ENCODE results near the gene ZNF385B.

Gene ZNF385B

DNA sequence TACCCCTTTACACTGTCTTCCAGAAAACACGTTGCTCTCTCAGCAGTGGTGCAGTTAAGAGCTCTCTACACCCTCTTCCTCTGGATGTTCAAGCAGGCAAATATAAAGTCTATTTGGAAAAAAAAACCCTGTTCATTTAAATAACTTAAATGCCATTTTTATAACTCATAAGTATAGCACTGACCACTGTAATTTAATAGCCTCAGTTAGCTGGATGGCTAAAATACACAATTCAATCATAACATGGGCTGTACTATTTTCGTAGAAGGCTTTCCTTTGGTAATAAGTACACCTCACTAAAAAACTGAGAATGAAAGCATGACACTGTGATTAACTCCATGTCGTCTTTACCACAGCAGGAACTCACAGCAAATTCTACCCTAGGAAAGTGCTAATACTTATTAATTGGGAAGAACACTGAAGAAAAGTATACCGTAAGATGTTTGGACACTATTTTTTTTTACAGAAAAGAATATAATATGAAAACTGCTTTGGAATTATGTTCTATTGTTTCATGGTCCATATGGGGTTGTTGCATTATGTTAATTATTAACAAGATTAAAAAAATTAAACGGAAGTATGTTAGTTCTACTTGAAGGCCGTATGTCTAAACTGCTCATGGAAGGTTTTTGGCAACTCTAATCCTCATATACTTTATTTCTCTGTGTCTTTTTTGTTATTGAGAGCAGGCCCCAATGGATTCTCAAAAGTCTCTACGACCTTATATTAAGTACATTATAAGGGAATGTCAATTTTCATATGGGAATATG is 269.1 kb downstream of the ZNF385B start:
- DNase-seq (ENCODE audit: low read depth), result no peak

DNA sequence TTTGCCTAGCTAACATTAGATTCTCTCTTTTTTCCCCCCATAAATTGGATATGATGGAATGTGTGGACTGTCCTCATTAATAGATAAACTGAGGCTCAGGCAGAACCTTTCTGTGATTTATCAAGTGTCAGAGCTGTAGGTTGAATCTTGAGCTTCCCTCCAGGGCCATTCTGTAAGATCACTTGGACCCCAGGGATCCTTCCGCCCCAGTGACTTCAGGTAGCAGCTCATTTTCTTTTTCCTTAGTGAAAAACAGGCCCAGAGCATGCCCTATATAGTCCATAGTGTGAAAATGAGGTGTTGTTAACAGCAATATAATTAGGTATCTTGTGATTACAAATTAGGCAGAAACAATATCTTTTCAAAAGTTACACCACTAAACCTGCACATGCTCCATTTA is 269.7 kb downstream of the ZNF385B start:
- DNase-seq (ENCODE audit: low read depth), result no peak

DNA sequence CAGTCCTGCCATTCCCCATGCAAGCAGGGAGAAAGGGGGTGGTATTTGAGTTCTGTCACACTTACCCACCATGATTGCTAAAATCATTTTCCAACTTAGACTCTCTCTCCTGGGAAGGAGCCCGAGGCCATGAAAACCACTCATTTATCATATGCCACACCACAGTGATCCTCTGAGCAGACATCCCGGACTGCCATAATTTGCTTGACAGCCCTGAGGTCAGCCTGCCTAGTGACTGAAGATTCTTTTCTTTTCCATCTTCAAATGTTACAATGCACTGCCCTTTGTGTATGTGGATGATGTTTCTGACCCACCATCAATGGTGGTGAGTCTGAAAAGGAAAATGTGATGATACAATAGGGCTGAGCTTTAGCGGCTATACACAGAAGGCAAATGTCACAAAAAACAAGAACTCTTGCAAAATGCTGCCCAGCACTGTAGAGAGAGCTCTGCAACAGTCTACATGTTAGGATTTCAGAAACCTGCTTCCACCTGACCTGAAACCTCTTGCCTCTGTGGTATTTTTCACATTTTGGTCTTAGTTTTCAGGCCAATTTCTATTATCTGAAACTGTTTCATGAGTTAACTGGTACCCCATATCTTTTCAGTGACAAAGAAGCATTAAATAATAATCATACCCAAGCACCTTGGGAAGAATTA is 272.8 kb downstream of the ZNF385B start:
- no peak for DNase-seq (ENCODE audit: low read depth)

DNA sequence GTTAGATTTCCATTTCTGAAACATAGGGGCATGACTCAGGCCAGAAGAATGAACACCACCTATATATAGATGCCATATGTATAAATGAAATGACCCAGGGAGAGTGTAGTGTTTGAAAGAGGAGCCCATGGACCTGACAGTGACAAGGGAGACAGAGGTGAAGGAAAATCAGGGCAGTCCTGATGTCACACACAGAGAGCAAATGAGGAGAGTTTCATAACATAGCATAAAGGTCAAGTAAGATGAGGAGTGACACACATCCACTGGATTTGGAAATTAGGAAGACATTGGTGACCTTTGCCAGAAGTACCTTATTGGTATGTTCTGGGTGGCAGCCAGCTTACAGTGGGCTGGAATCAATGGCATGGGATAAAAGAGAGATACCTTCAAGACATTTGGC is 276.7 kb downstream of the ZNF385B start:
- no peak for DNase-seq (ENCODE audit: low read depth)

DNA sequence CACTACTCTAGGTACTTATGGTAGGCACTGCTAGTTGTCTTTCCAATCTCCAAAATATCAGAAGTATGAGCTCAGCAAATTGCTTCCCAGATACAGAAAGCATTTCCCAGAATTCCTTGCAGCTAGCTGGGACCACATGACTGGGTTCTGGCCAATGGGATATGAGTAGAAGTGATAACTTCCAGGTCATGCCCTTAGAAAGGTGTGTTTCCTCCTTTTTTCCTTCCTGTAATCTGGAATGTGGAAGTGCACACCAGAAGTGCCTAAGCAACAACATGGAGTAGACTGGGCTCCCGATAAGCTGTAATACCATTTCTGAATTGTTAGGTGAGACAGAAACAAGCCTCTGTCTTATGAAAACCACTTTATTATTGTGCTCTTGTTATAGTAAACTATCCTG is 279.8 kb downstream of the ZNF385B start:
- DNase-seq (ENCODE audit: low read depth), result no peak

DNA sequence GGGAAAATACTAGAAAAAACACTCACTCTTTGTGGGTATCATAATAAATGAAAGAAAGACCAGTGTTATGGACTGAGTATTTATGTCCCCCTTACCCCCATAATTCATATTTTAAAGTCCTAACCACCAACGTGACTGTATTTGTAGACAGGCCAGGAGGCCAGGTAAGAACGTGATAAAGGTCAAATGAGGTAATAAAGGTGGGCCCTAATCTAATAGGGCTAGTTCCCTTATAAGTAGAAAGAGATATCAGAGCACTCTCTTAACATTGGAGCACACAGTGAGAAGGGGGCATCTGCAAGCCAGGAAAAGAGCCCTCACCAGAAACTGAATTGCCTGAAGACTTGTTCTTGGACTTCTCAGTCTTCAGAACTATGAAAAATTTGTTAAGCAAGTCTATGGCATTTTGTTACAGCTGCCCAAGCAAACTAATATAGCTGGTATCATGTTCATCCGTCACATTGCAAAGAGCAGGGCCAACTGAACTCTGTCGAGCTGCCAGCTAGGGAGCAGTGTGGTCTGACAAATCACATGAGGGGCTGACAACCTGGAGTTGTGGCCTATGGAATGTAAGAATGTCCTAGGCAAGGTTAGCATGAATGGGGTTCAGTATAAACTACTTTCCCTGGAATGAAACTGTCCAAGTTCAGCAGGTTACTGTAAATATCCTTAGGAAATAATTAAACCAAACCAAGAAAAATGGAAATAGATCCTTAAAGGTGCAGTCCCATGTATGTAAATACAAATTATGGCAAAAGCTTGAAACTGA is 280.9 kb downstream of the ZNF385B start:
- DNase-seq (ENCODE audit: low read depth), result no peak

DNA sequence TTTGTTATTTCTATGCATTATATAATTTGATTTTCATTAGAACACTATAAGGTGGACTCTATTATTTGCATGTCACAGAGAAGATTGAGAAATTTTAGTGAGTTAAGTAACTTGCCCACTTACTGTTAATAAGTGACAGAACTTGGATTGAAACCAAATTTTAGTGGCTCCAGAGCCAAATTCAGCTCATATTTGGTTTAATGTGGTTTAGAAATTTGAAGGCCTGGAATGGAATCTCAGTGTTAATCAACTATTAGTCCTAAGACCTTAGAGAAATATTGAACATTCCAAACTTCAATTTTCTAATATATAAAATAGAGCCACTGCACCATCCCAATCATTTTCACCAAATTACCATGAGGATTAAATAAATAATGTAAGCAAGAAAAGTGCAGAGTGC is 281.6 kb downstream of the ZNF385B start:
- no peak for DNase-seq (ENCODE audit: low read depth)

DNA sequence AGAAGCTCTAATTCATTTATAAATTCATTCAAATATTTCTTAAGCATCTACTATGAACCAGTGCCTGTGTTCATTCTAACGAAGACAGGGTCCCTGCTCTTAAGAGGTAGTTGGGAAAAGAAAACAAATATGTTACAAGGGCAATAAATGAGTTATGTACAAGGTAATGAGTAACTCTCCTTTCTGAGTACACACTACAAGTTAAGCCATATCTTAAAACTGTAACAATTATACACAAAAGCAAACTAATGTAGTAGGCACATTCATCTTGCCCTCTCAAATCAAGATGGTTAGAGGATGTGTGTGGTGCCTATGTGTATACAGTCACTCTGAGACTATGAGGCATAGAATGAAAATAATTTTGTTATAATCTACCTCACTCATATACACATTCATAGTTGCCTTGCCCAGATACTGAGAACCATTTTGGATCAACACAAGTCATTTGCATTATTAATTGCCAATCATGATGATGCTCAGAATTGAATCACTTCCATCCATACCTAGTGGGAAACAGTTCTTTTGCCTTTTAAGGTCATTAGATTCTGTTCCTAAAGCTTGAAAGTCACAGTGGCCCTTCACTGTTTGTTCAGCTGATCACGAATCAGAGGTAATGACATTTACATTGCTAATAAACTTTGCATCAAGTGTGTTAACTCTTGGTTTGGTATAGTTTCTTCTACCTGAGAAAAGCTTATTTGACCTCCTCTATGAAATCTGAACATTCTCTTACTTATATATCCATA is 283.1 kb downstream of the ZNF385B start:
- DNase-seq (ENCODE audit: low read depth), result no peak

DNA sequence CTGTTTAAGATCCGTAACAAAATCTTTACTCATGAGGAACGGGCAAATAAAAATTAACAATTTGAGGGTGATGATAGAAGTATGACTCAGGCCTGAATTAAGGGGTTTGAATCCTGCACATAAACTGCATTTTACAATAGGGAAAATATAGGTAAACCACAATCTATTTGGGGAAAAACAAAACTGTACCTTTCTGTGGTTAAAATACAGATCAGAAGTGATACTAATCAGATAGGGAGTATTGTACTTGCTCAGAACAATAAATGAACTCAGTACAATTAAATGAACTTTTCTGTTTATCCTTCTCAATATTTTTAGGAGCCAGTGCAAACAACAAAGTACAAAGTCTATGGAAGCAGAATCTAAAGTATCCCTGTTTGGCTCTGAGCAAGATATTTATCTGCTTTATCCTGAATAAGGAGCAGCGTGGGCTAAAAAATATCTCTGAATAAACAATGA is 287.3 kb downstream of the ZNF385B start:
- no peak for DNase-seq (ENCODE audit: low read depth)

DNA sequence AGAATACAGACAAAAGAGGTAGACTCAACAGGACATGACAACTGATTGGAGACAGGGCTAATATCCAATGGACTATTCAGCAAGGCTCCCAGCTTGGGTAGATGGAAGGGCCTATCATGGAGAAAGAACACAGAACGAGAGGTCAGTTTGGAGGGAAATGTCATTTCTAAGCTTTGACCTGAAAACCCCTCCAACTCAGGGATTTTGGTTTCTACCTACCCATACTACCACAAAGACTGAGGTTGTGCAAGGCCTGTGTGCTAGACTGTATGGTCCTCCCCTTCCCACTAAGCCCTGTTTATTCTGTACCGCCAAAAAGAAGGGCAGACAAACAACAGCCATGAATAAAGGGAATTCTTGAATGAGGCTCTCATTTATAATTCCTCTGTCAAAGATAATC is 288.9 kb downstream of the ZNF385B start:
- peak; percentile 13 for DNase-seq (ENCODE audit: low read depth)

DNA sequence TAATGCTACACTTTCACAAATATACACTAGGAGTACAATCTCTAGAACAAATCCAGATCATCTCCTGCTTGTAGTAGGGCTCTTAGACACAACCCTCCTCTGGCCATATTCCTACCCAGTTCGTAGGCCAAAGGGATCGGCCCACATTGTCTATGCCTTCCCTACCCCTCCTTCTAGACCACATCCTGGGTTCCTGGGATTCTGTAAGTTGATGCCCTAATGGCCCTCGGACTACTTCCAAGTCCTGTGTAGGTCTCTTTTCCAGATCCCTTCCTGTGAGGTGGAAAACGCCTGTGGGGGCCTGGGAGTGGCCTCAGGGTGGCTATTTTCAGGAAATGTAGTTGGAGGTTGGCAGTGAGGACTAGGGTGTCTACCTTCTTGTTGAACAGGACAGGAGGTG is 289.7 kb downstream of the ZNF385B start:
- no peak for DNase-seq (ENCODE audit: low read depth)

DNA sequence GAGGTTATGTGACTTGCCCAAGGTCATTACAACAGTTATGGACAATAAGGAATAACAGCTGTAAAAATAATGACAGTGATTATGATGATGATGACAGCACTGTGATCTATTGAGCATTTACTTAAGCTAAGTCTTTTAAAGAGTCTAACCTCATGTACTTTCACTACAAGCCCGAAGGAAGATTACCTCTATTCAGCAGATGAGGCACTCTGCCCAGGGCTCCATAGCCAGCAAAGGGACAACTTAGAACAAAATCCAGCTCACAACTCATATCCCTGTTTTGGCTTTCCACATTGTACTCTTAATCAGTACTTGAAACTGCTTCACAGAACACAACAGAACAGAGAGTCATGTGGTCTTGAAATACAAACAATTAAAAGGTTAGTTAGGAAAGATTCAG is 290.2 kb downstream of the ZNF385B start:
- DNase-seq (ENCODE audit: low read depth), result no peak

DNA sequence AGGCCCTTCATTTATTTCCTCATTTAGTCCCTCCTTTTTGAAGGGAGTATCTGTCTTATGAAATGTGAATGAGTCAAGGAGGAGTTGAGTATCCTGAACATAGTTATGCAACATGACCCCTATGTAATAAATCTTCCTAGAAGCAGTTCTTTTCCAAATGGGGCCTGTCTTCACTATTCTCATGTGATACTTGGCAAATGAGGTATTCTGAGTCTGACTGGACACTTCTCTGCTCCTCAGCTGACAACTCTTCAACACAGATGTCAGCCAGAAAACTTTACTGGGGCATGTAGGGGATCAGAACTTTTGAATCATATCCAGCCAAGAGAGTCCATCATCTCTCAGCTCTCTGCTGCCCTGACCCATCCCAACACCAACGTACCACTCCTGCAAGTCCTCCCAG is 291.6 kb downstream of the ZNF385B start:
- DNase-seq (ENCODE audit: low read depth), result peak; percentile 93

DNA sequence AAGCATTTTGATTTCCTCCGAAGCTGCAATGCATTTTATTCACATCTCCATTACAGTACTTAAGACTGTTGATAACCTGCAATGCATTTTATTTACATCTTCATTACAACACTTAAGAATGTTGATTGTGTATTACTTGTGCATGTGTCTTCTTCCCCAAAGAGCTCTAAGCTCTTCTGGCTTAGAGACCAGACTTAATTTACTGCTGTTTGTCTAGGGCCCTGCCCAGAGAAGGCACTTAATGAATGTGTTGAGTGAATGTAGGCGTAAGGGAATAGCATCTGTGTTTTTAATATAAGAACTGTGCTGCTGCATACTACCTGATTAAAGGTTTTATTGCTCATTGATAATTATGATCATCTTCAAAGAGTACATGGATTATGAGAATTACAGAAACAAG is 295.6 kb downstream of the ZNF385B start:
- DNase-seq (ENCODE audit: low read depth), result no peak

DNA sequence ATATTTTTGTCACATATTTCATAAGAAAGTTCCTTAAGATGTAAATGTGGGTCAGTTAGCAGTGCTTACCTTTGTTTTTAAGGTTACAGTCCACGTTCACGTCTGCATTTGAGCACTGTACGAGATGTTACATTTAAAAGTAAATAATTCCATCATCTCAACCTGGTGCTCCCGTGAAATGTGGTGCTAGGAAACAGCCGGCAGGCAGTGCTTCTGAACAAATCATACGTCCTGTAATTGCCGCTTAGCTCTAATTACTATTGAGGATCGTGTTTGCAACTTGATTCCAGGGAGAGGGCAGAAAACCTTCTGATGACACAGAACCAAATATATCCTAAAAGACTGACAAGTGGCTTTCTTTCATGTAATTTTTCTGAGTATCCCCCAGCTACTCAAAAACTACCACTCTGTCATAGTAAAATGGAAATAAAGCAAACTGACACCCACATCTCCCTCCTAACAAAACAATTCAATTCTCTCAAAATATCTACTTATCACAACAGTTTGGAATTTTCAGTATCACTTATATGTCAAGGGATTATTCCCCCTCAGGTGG is 299.0 kb downstream of the ZNF385B start:
- DNase-seq (ENCODE audit: low read depth), result no peak

DNA sequence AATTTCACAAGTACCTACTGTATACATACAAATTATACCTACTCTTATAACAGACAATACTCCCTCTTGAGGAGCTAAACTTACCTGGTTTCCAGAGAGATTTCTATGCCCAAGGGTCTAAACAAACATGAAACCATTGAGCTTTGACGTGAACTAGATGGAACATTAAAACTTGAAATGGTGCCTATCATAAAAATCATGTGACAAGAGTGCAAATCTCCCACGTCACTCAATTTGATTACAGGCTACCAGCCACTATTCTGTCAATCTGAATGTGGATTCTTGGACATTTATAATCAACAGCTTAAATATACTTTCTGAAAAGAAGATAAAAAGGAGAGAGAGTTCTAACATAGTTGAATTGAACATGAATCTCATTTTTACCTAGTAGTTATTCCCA is 299.7 kb downstream of the ZNF385B start:
- DNase-seq (ENCODE audit: low read depth), result no peak

DNA sequence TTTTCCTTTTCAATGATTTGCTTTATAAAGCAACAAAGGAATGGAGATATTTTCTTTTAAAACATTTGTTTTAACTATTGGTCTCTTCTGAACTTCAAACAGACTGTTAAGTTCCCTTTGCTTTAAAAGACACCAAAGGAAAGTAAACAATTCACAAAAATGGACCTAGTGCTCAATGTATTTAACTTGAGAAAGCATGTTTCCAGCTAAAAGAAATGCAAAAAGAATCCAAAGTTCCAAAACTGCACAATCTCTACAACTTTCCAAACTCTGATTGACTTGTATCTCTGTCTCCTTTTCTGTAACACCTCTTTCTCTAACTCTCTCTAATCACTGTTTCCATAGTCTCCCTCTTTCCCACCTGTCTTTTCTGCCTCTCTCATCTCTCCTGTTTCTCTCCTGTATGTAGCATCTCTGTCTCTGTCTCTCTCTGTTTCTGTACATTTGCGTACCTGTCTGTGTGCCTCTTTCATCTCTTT is 301.1 kb downstream of the ZNF385B start:
- no peak for DNase-seq (ENCODE audit: low read depth)

DNA sequence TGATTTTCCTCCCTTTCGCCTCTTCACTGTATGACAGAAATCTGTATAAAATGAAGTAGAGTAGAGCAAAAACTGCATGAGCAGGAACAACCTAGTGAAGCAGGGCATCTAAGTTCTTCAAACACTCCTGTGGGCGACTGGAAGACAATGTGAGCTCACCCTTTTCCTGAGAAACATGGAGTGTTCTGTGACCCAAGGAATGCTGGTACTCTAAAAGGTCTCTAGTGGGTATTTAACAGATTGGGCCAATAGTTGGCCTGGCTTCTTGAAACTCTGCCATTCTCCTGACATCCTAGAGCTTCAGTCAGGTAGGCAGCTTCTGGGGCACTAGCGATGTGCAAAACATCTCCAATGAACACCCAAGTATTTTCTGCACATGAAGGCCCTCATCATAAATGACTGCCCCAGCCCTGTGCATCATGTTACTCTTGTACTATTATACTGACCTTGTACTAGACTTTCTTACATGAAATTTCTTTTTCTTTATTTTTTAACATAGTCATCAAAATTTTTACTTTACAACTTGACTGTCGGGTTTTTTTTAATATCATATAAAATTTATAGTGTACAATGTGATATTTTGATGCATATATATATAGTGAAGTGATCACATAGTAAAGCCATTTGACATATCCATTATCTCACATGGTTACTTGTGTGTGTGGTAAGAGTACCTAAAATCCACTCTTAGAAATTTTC is 302.2 kb downstream of the ZNF385B start:
- no peak for DNase-seq (ENCODE audit: low read depth)

DNA sequence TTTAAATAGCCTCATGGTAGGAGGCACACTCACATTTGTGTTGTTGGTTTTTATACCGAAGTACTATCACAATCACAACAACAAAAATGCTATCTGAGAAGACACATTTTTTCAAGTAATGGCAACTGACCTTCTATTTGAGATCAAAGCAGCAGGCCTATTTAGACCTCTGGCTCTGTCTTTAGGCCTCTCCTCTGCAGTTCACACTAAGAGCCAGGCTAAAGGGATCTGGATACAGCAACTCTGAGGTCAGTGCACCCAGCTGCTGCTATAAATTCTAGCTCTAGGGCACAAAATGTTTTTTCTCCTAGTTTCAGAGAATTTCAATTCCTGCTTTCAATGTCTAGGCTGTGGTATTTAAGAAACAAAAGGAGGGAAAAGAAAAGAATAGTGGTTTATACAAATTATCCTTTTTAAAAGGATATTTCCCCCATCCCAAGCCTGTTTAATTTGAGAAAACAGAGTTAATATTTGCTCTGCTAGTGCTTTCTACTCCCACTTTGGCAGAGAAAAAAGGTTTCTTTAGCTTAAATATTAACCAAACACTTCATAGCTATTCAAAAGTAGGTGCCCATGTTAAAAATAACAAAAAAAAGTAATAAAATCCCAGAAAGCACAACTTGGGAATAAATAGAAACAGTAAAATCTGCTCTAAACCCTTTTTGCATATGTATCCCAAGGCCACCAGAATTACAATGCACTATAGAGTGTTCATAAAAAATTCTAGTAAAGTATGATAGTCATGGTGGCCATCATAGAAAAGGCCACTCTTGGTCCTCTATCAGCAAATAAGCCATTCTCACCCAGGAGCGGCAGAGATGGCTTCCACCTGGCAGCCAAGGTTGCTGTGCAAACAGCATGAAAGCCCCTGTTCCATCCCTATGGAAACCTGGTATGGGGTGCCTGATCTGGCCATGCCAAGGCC is 303.1 kb downstream of the ZNF385B start:
- DNase-seq (ENCODE audit: low read depth), result no peak

DNA sequence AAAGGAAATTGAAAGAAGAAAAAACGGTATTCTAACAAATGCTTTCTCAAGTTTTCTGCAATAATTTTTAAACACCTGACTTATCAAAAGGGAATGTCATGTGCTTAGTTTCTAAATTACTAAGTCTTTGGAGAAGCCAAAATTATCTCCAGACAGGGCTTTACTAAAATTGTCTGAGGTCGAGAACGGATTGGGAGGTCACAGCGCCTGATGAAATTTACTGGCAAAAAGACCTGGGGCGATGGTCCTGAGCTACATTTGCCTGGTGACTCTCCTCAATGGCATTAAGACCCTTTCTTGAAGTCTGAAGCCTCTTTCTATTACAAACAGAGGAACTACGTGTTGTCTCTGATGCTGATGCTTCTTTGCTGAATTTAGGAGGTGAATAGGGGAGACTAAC is 305.0 kb downstream of the ZNF385B start:
- no peak for DNase-seq (ENCODE audit: low read depth)
